Measurements from ENCODE around the gene ENDOV. TPM values are rescaled to one million over a fixed set of nuclear protein-coding genes. Genes with fewer than 3 reads are reported as not detected.

Gene ENDOV
- total RNA-seq, 1 donor from 2014 or later = 11.8 TPM

- H3K9me3 ChIP-seq = no peaks in the 10 kb centered on the region
- H3K4me1 ChIP-seq = peaks cover 48% of the 10 kb centered on the region
- no peak for DNase-seq (ENCODE audit: extremely low spot score in 2 of 2)
- intact Hi-C loops (cut with DNase I) = no loop called here
- H3K27me3 ChIP-seq = peaks cover 31% of the 10 kb centered on the region
- no peak for TF ChIP-seq POLR2AphosphoS5 (IDR thresholded peaks at IDR 0.05; ENCODE audit: insufficient read depth in 1 of 2, low read depth in 1 of 2)
- no peak for TF ChIP-seq CTCF (IDR thresholded peaks at IDR 0.05)
- H3K36me3 ChIP-seq = no peaks in the 10 kb centered on the region
- peak overlapping the region; percentile 22 to 30 for H3K4me3 ChIP-seq
- H3K27ac ChIP-seq = no peak overlapping the region
These were observed 60.3 kb downstream of the ENDOV start for GRCh38 chr17:80474961-80475909.

- Histone ChIP-seq H3K4me1 (peaks cover 48% of the 10 kb centered on the region), H3K9me3 (no peaks in the 10 kb centered on the region), H3K27ac (no peak within 1 kb of the TSS)
These were observed 61.2 kb downstream of the ENDOV start, which contains the start of gene NPTX1 for GRCh38 chr17:80475910-80476876. NPTX1 (minus strand) TSS chr17:80476607; CDS start chr17:80476446, 161 bp downstream.

GRCh38 chr17:80476877-80477646, 62.1 kb downstream of the ENDOV start:
- no peaks in the 10 kb centered on the region for H3K9me3 ChIP-seq
- no peak for DNase-seq (ENCODE audit: extremely low spot score in 2 of 2)
- peaks cover 48% of the 10 kb centered on the region for H3K4me1 ChIP-seq
- no peak overlapping the region for H3K27ac ChIP-seq
- TF ChIP-seq POLR2AphosphoS5 (IDR thresholded peaks at IDR 0.05; ENCODE audit: insufficient read depth in 1 of 2, low read depth in 1 of 2) (no peak), CTCF (IDR thresholded peaks at IDR 0.05) (no peak), POLR2A (IDR thresholded peaks at IDR 0.05) (no peak)
- H3K36me3 ChIP-seq = no peaks in the 10 kb centered on the region
- peak overlapping the region; percentile 18 to 30 for H3K4me3 ChIP-seq
- intact Hi-C loops (cut with DNase I) = no loop called here
- peaks cover 34% of the 10 kb centered on the region for H3K27me3 ChIP-seq

More at GRCh38 chr17:80475910-80476876, 61.2 kb downstream of the ENDOV start, which contains the start of gene NPTX1:
- H3K36me3 ChIP-seq = no peaks in the 10 kb centered on the region
- peak within 1 kb of the TSS; percentile 22 to 30 for H3K4me3 ChIP-seq
- DNase-seq (ENCODE audit: extremely low spot score in 2 of 2) = no peak
- TF ChIP-seq POLR2A (IDR thresholded peaks at IDR 0.05) = no peak
- TF ChIP-seq CTCF (IDR thresholded peaks at IDR 0.05) = no peak
- no peak for TF ChIP-seq POLR2AphosphoS5 (IDR thresholded peaks at IDR 0.05; ENCODE audit: insufficient read depth in 1 of 2, low read depth in 1 of 2)
- peaks cover 34% of the 10 kb centered on the region for H3K27me3 ChIP-seq
- intact Hi-C loops (cut with DNase I) = no loop called here

- H3K9me3 ChIP-seq = no peaks in the 10 kb centered on the region
- H3K4me3 ChIP-seq = peak overlapping the region; percentile 18 to 37
- intact Hi-C loops (cut with DNase I) = no loop called here
- DNase-seq (ENCODE audit: extremely low spot score in 2 of 2) = no peak
- H3K27ac ChIP-seq = no peak overlapping the region
- H3K27me3 ChIP-seq = peaks cover 34% of the 10 kb centered on the region
- H3K36me3 ChIP-seq = no peaks in the 10 kb centered on the region
- peaks cover 48% of the 10 kb centered on the region for H3K4me1 ChIP-seq
- TF ChIP-seq POLR2A (IDR thresholded peaks at IDR 0.05) (no peak), CTCF (IDR thresholded peaks at IDR 0.05) (no peak), POLR2AphosphoS5 (IDR thresholded peaks at IDR 0.05; ENCODE audit: insufficient read depth in 1 of 2, low read depth in 1 of 2) (no peak)
These were observed 62.9 kb downstream of the ENDOV start for GRCh38 chr17:80477647-80478478.
